ENCODE data around the gene NFATC2IP.
A peak's percentile ranks its signal among the peaks of the same experiment; 100 is the strongest.
"Not testable (repeated sequence)": the region's sequence is repeated elsewhere in the genome, so short reads cannot be mapped to it uniquely, and the experiment has no call there.

Gene NFATC2IP

GRCh38 chr16:29004496-29005139, 53.9 kb downstream of the NFATC2IP start:
- DNase-seq: not testable (repeated sequence)

GRCh38 chr16:29007730-29008593, 57.2 kb downstream of the NFATC2IP start:
- DNase-seq: peak; percentile 59

GRCh38 chr16:29009050-29009837, 58.5 kb downstream of the NFATC2IP start:
- no peak for DNase-seq

GRCh38 chr16:29009838-29010166, 59.1 kb downstream of the NFATC2IP start:
- DNase-seq: no peak

- no peak for DNase-seq
Observed at GRCh38 chr16:29011112-29011511, 60.4 kb downstream of the NFATC2IP start.

GRCh38 chr16:29011851-29012250, 61.1 kb downstream of the NFATC2IP start:
- DNase-seq: no peak

- peak; percentile 14 for DNase-seq
Observed at GRCh38 chr16:29012913-29013553, 62.3 kb downstream of the NFATC2IP start.

- no peak for DNase-seq
Observed at GRCh38 chr16:29014561-29015069, 63.9 kb downstream of the NFATC2IP start.

Measured in effector CD4-positive, alpha-beta T cell (primary cell).